MCF 10A (cell line): ENCODE measurements around the gene MATR3. TPM values are rescaled to one million over a fixed set of nuclear protein-coding genes. Genes with fewer than 3 reads are reported as not detected.

ENCODE experiments used
- BruUV-seq: library from RNA; stranded (reverse); fragments of 400-500 nt; replicated peaks from 2 replicates; lab custom pipeline; 2021; lab: Mats Ljungman, UMichigan
- CTCF ChIA-PET: fragments of 300-600 bp; sonication (Branson Sonifier 250); formaldehyde crosslinking; extraction: SDS; loops from one replicate; lab custom pipeline; 2021; ENCODE audit warnings: antibody characterized with exemption, inconsistent platforms; lab: Yijun Ruan, JAX
- POLR2A ChIA-PET: fragments of 300-600, 350-650 bp; sonication (Branson Sonifier 250); formaldehyde crosslinking; extraction: SDS; loops from one replicate; lab custom pipeline; 2020; ENCODE audit warnings: antibody characterized with exemption, inconsistent platforms; lab: Yijun Ruan, JAX
- DNase-seq: peaks from one replicate; pipeline ENCODE4 v3.0.0-alpha.2; 2018; ENCODE audit not compliant: unreplicated experiment
- H3K27ac Mint-ChIP-seq: one replicate; pipeline ENCODE4 v1.8.0; 2022; ENCODE audit warnings: mild to moderate bottlenecking, low read depth, mixed read lengths; ENCODE audit not compliant: unreplicated experiment
- H3K27me3 Mint-ChIP-seq: one replicate; pipeline ENCODE4 v1.8.0; 2022; ENCODE audit warnings: mixed read lengths; ENCODE audit not compliant: insufficient read depth, unreplicated experiment
- H3K36me3 Mint-ChIP-seq: one replicate; pipeline ENCODE4 v1.8.0; 2022; ENCODE audit warnings: mild to moderate bottlenecking, moderate library complexity, mixed read lengths; ENCODE audit not compliant: insufficient read depth, unreplicated experiment
- H3K4me1 Mint-ChIP-seq: one replicate; pipeline ENCODE4 v1.8.0; 2022; ENCODE audit warnings: mixed read lengths; ENCODE audit not compliant: insufficient read depth, unreplicated experiment
- H3K4me3 Mint-ChIP-seq: one replicate; pipeline ENCODE4 v1.8.0; 2022; ENCODE audit warnings: mild to moderate bottlenecking, moderate library complexity, mixed read lengths; ENCODE audit not compliant: unreplicated experiment
- H3K9me3 Mint-ChIP-seq: one replicate; pipeline ENCODE4 v1.8.0; 2022; ENCODE audit warnings: mixed read lengths; ENCODE audit not compliant: unreplicated experiment
- CTCF ChIP-seq: fragments of 200-600 bp; IDR thresholded peaks from one replicate; pipeline ENCODE4 v1.8.0; 2022; ENCODE audit warnings: antibody characterized with exemption, mild to moderate bottlenecking; ENCODE audit not compliant: unreplicated experiment
- intact Hi-C: fragments of 100-400 bp; cut with micrococcal nuclease; formaldehyde crosslinking; loops from 2 replicates; pipeline ENCODE4 v1.14.1; 2022
- total RNA-seq: library from RNA; stranded (reverse); gene quantifications from 2 replicates; pipeline ENCODE4 v1.2.3, GENCODE V29; 2022

MATR3 gene
- total RNA-seq, 1 experiment from 2014 or later: 159 TPM

- no TSS peak for BruUV-seq
- H3K9me3 Mint-ChIP-seq: no peaks in the 10 kb centered on the region
- TF ChIP-seq CTCF: no peak
- H3K27me3 Mint-ChIP-seq: no peaks in the 10 kb centered on the region
- H3K27ac Mint-ChIP-seq: no peak overlapping the region
- peaks cover 42% of the 10 kb centered on the region for H3K4me1 Mint-ChIP-seq
- H3K36me3 Mint-ChIP-seq: peaks cover 31% of the 10 kb centered on the region
- ChIA-PET POLR2A (interaction anchor here (0.8 to 20.1 kb wide), 13 partner anchors 14 to 728 kb away, joined by 3 to 413 read pairs (median 5); partner anchors contain the start of genes ETF1, HSPA9, MATR3 and PAIP2), CTCF (interaction anchor here (0.6 to 1.8 kb wide), 11 partner anchors 14 to 1080 kb away, joined by 3 to 6 read pairs (median 3); partner anchors contain the start of gene SIL1)
- H3K4me3 Mint-ChIP-seq: no peak overlapping the region
- peak; percentile 80 for DNase-seq
- intact Hi-C loops: no loop called here
Observed at GRCh38 chr5:139271201-139272027, 22.1 kb upstream of the MATR3 start.

- no peak for TF ChIP-seq CTCF
- peak overlapping the region; percentile 74 for H3K4me3 Mint-ChIP-seq
- ChIA-PET CTCF (interaction anchor here (0.5 to 1.8 kb wide), 15 partner anchors 13 to 1140 kb away, joined by 3 to 6 read pairs (median 3); partner anchors contain the start of gene SIL1), POLR2A (interaction anchor here (0.5 to 20.1 kb wide), 32 partner anchors 8 to 1775 kb away, joined by 3 to 413 read pairs (median 4); partner anchors contain the start of genes CDC23, ETF1, HSPA9 and MATR3)
- peak; percentile 72 for DNase-seq
- peaks cover 44% of the 10 kb centered on the region for H3K36me3 Mint-ChIP-seq
- peak overlapping the region; percentile 25 for H3K27ac Mint-ChIP-seq
- no peaks in the 10 kb centered on the region for H3K9me3 Mint-ChIP-seq
- intact Hi-C loops: no loop called here
- H3K27me3 Mint-ChIP-seq: no peaks in the 10 kb centered on the region
- no TSS peak for BruUV-seq
- peaks cover 49% of the 10 kb centered on the region for H3K4me1 Mint-ChIP-seq
Observed at GRCh38 chr5:139272471-139273321, 20.8 kb upstream of the MATR3 start.

DNA sequence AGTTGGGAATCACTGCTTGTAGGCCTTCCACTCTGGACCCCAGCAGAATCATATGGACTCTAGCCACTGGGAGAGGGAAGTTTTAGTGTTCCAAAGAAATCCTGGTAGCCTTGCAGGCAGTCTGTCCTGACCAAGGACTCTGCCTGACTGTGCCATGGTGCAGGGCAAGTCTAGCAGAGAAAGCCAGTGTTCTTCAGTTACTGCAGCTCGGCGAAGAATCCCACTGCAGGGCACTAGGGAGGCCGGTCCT lies 20.3 kb upstream of the MATR3 start:
- Mint-ChIP-seq H3K27ac (peak overlapping the region; percentile 25), H3K36me3 (peaks cover 49% of the 10 kb centered on the region), H3K9me3 (no peaks in the 10 kb centered on the region), H3K4me3 (peak overlapping the region; percentile 74), H3K27me3 (no peaks in the 10 kb centered on the region), H3K4me1 (peaks cover 49% of the 10 kb centered on the region)
- TF ChIP-seq CTCF: no peak
- ChIA-PET CTCF (interaction anchor here (0.6 to 1.4 kb wide), 7 partner anchors 14 to 1140 kb away, joined by 3 to 6 read pairs (median 3); no protein-coding TSS in a partner anchor), POLR2A (interaction anchor here (0.5 to 20.1 kb wide), 29 partner anchors 8 to 1604 kb away, joined by 3 to 413 read pairs (median 4); partner anchors contain the start of genes CDC23, ETF1, HSPA9 and MATR3)
- BruUV-seq: no TSS peak
- DNase-seq: peak; percentile 55
- intact Hi-C loops: no loop called here
